CD14-positive monocyte (primary cell): ENCODE data around the gene NIN. TPM values are rescaled to one million over a fixed set of nuclear protein-coding genes. Genes with fewer than 3 reads are reported as not detected.

Experiments used
- DNase-seq, 3 donors: peaks; one replicate each; pipeline ENCODE4 v3.0.0-alpha.2; 2011 to 2022
- H2AFZ ChIP-seq: 2 replicates; pipeline ENCODE4 v1.6.0; 2012; ENCODE audit warnings: mild to moderate bottlenecking, low read depth, low read length, inconsistent platforms; ENCODE audit not compliant: insufficient read depth, poor library complexity, severe bottlenecking
- H3K27ac ChIP-seq, 2 donors: 1 replicate in 1 of 2; 2 replicates in 1 of 2; pipeline ENCODE4 v1.5.1; 2012 to 2013; ENCODE audit warnings: low read length in 2 of 2, control low read depth in 1 of 2, inconsistent platforms in 1 of 2, low read depth in 1 of 2, mild to moderate bottlenecking in 1 of 2
- H3K27me3 ChIP-seq, 2 donors: one replicate each; pipeline versions ENCODE4 v1.6.0 to v1.6.1; 2011 to 2013; ENCODE audit warnings: low read length in 2 of 2; ENCODE audit not compliant: control insufficient read depth in 2 of 2, insufficient read depth in 2 of 2
- H3K36me3 ChIP-seq, 2 donors: replicated peaks in 1 of 2; 1 replicate in 1 of 2; 2 replicates in 1 of 2; pipeline versions ENCODE4 v1.5.1 to v1.6.1; 2012 to 2013; ENCODE audit warnings: low read length in 2 of 2, control low read depth in 1 of 2, inconsistent platforms in 1 of 2, mild to moderate bottlenecking in 1 of 2; ENCODE audit not compliant: insufficient read depth in 2 of 2, control insufficient read depth in 1 of 2
- H3K4me1 ChIP-seq, 2 donors: 1 replicate in 1 of 2; 2 replicates in 1 of 2; pipeline versions ENCODE4 v1.5.1 to v1.6.1; 2012 to 2013; ENCODE audit warnings: low read length in 2 of 2, control low read depth in 1 of 2, inconsistent platforms in 1 of 2, mild to moderate bottlenecking in 1 of 2, moderate library complexity in 1 of 2; ENCODE audit not compliant: insufficient read depth in 2 of 2, control insufficient read depth in 1 of 2
- H3K4me2 ChIP-seq: replicated peaks from 2 replicates; pipeline ENCODE3; 2012; ENCODE audit warnings: low read length, moderate library complexity, mild to moderate bottlenecking; ENCODE audit not compliant: poor library complexity, severe bottlenecking; ENCODE audit errors: extremely low read depth
- H3K4me3 ChIP-seq, 3 experiments: fragments of 200-600 bp in 1 of 3; sonication (generic) in 1 of 3; replicated peaks in 1 of 3; 1 replicate in 2 of 3; 2 replicates in 1 of 3; pipeline ENCODE4 v1.5.1; 2011 to 2013; ENCODE audit warnings: low read length in 3 of 3, mild to moderate bottlenecking in 3 of 3, control low read depth in 2 of 3, low read depth in 2 of 3, inconsistent platforms in 1 of 3, moderate library complexity in 1 of 3
- H3K79me2 ChIP-seq: 2 replicates; pipeline ENCODE4 v1.6.0; 2012; ENCODE audit warnings: mild to moderate bottlenecking, control low read depth, inconsistent platforms, low read length, moderate library complexity; ENCODE audit not compliant: insufficient read depth
- H3K9ac ChIP-seq: 2 replicates; pipeline ENCODE4 v1.6.0; 2017; ENCODE audit warnings: low read length, mild to moderate bottlenecking; ENCODE audit not compliant: insufficient read depth, poor library complexity, severe bottlenecking
- H3K9me3 ChIP-seq, 2 donors: replicated peaks in 1 of 2; 1 replicate in 1 of 2; 2 replicates in 1 of 2; pipeline versions ENCODE4 v1.5.1 to v1.6.1; 2012 to 2013; ENCODE audit warnings: low read length in 2 of 2, control low read depth in 1 of 2; ENCODE audit not compliant: control insufficient read depth in 1 of 2, insufficient read depth in 1 of 2
- H4K20me1 ChIP-seq: 2 replicates; pipeline ENCODE4 v1.6.0; 2012; ENCODE audit warnings: mild to moderate bottlenecking, low read length, control low read depth, moderate library complexity; ENCODE audit not compliant: insufficient read depth
- H3K27ac Mint-ChIP-seq, 7 donors: one replicate each; pipeline ENCODE4 v1.8.0; 2020; ENCODE audit warnings: mild to moderate bottlenecking in 7 of 7, mixed read lengths in 7 of 7, moderate library complexity in 6 of 7, inconsistent platforms in 2 of 7
- H3K27me3 Mint-ChIP-seq, 3 donors: one replicate each; pipeline ENCODE4 v1.8.0; 2021 to 2022; ENCODE audit warnings: low read depth in 3 of 3, mild to moderate bottlenecking in 3 of 3, mixed read lengths in 3 of 3, moderate library complexity in 3 of 3, inconsistent platforms in 1 of 3
- H3K36me3 Mint-ChIP-seq, 2 donors: one replicate each; pipeline ENCODE4 v1.8.0; 2020; ENCODE audit warnings: mixed read lengths in 2 of 2, inconsistent platforms in 1 of 2, mild to moderate bottlenecking in 1 of 2
- H3K4me1 Mint-ChIP-seq: one replicate; pipeline ENCODE4 v1.8.0; 2020; ENCODE audit warnings: mild to moderate bottlenecking, mixed read lengths
- H3K4me3 Mint-ChIP-seq, 2 donors: one replicate each; pipeline ENCODE4 v1.8.0; 2020; ENCODE audit warnings: mild to moderate bottlenecking in 2 of 2, mixed read lengths in 2 of 2, moderate library complexity in 1 of 2
- H3K9me3 Mint-ChIP-seq, 7 donors: one replicate each; pipeline ENCODE4 v1.8.0; 2020 to 2022; ENCODE audit warnings: mixed read lengths in 7 of 7, mild to moderate bottlenecking in 6 of 7, moderate library complexity in 6 of 7, inconsistent platforms in 2 of 7
- CTCF ChIP-seq: fragments of 200-600 bp; IDR thresholded peaks from one replicate; pipeline ENCODE4 v1.8.0; 2022; ENCODE audit warnings: antibody characterized with exemption, mild to moderate bottlenecking
- WGBS: methylation state at CpG from one replicate; pipeline ENCODE4 v1.1.5; 2013; ENCODE audit warnings: missing lambda C conversion rate; ENCODE audit not compliant: insufficient coverage; 5-methylcytosine and 5-hydroxymethylcytosine counted together
- intact Hi-C, 2 donors: fragments of 100-400 bp; cut with micrococcal nuclease; formaldehyde crosslinking; loops; one replicate each; pipeline versions ENCODE4 v1.15.0 to v1.15.1; 2023
- polyA plus RNA-seq, 3 donors: library from polyadenylated mRNA; depleted of rRNA in 1 of 3; unstranded in 2 of 3; stranded (reverse) in 1 of 3; fragments of 300-500 nt in 2 of 3; fragments of >200 nt in 1 of 3; fragmentation: Illumina TruSeq in 2 of 3; gene quantifications; 1 replicate in 2 of 3; 2 replicates in 1 of 3; pipeline ENCODE4 v1.2.3, GENCODE V29; 2012 to 2021

Gene NIN
- polyA plus RNA-seq, 3 donors = 15.3 to 29.1 (median 26.5) TPM

DNA sequence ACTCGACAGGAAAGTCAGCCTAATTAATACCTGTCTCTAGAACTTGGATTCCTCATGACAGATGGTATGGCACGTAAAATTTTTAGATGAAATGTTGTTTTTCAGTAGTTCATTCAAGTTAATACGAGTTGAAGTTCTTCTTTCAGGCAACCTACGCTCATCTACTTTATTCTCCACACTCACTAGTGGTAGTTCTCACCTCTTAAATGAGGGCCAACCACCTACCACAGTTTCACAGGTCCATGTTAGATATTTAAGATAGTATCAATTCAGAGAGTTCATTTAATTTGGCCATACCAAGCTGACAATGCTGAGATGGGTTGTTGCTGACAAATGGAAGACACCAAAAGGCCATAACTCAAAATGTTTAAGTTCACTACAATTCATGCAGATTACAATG is 50.6 kb downstream of the NIN start:
- H3K4me1 Mint-ChIP-seq = peaks cover 16% of the 10 kb centered on the region
- H3K4me3 Mint-ChIP-seq = no peak overlapping the region
- Histone ChIP-seq H3K9me3 (no peaks in the 10 kb centered on the region), H3K27ac (peak overlapping the region in 1 of 2 donors; percentile 29), H3K79me2 (peaks cover 11% of the 10 kb centered on the region), H3K4me2 (no peak overlapping the region), H2AFZ (no peak overlapping the region), H3K4me1 (peaks cover 3 to 5% of the 10 kb centered on the region in 2 donors), H3K4me3 (no peak overlapping the region), H3K27me3 (no peaks in the 10 kb centered on the region), H3K36me3 (peaks cover 42 to 81% of the 10 kb centered on the region in 2 donors), H4K20me1 (peaks cover 55% of the 10 kb centered on the region), H3K9ac (no peak overlapping the region)
- H3K9me3 Mint-ChIP-seq = no peaks in the 10 kb centered on the region
- H3K36me3 Mint-ChIP-seq = peaks cover 45 to 64% of the 10 kb centered on the region in 2 donors
- no peak for TF ChIP-seq CTCF
- H3K27me3 Mint-ChIP-seq = peaks cover 0 to 1% (median 0%) of the 10 kb centered on the region in 3 donors
- peak overlapping the region in 1 of 7 donors; percentile 20 for H3K27ac Mint-ChIP-seq
- 86% methylated on average over 1 of the region's 4 CpGs for WGBS
- intact Hi-C loops = no loop called here
- DNase-seq = no peak

- Mint-ChIP-seq H3K4me3 (no peak overlapping the region), H3K36me3 (peaks cover 54 to 65% of the 10 kb centered on the region in 2 donors), H3K9me3 (no peaks in the 10 kb centered on the region), H3K4me1 (peaks cover 14% of the 10 kb centered on the region), H3K27ac (peak overlapping the region; percentile 1 to 69 (median 38)), H3K27me3 (peaks cover 0 to 1% (median 0%) of the 10 kb centered on the region in 3 donors)
- peaks cover 43 to 81% of the 10 kb centered on the region in 2 donors for H3K36me3 ChIP-seq
- intact Hi-C loops = loop anchor here in 1 of 2 donors (10.0 kb wide), 1 partner anchor 244 kb away; the partner anchor contains the start of gene MAP4K5
- no peak overlapping the region for H3K4me2 ChIP-seq
- H3K79me2 ChIP-seq = peaks cover 9% of the 10 kb centered on the region
- H4K20me1 ChIP-seq = peaks cover 57% of the 10 kb centered on the region
- no peaks in the 10 kb centered on the region for H3K9me3 ChIP-seq
- no peak overlapping the region for H3K4me3 ChIP-seq
- H3K4me1 ChIP-seq = peaks cover 0 to 4% of the 10 kb centered on the region in 2 donors
- 95% methylated on average over 4 of the region's 8 CpGs for WGBS
- TF ChIP-seq CTCF = no peak
- H3K27me3 ChIP-seq = no peaks in the 10 kb centered on the region
- no peak overlapping the region for H3K9ac ChIP-seq
- H2AFZ ChIP-seq = no peak overlapping the region
- DNase-seq = no peak
- peak overlapping the region in 1 of 2 donors; percentile 60 for H3K27ac ChIP-seq
Observed at GRCh38 chr14:50778721-50779483, 52.1 kb downstream of the NIN start.
